ENCODE results near the gene GRK7. TPM values are rescaled to one million over a fixed set of nuclear protein-coding genes. Genes with fewer than 3 reads are reported as not detected.

Gene GRK7
- total RNA-seq, 1 experiment from 2014 or later: not detected

GRCh38 chr3:141796081-141796888 is 33.1 kb downstream of the GRK7 start:
- H3K27ac ChIP-seq (ENCODE audit: low read depth, low read length): no peak overlapping the region
- RAD21 ChIA-PET (ENCODE audit: low non-redundant PET in 1 of 2, low total read pairs in 2 of 2, uncharacterized antibody in 2 of 2, unreplicated experiment in 2 of 2): no interaction called here
- no peak overlapping the region for H3K9ac ChIP-seq (ENCODE audit: low read length)
- no peaks in the 10 kb centered on the region for H3K9me3 ChIP-seq (ENCODE audit: control insufficient read depth in 1 of 2, insufficient read depth in 1 of 2, low read depth in 1 of 2, low read length in 2 of 2)
- POLR2A ChIA-PET: no interaction called here
- H3K4me2 ChIP-seq (ENCODE audit: low read length): no peak overlapping the region
- no peaks in the 10 kb centered on the region for H4K20me1 ChIP-seq (ENCODE audit: insufficient read depth)
- H3K36me3 ChIP-seq (ENCODE audit: control insufficient read depth in 1 of 2, insufficient read depth in 2 of 2, low read length in 2 of 2): no peaks in the 10 kb centered on the region
- H3K79me2 ChIP-seq (ENCODE audit: insufficient read depth, low read length): no peaks in the 10 kb centered on the region
- DNase-seq (ENCODE audit: low read depth, low spot score): no peak
- H3K27me3 ChIP-seq (ENCODE audit: insufficient read depth, low read length): no peaks in the 10 kb centered on the region
- H2AFZ ChIP-seq (ENCODE audit: low read depth, low read length, poor library complexity, severe bottlenecking): no peak overlapping the region
- no peak overlapping the region for H3K4me3 ChIP-seq (replicated peaks in 1 of 2; ENCODE audit: low read depth in 1 of 2, low read length in 2 of 2)
- H3K4me1 ChIP-seq (ENCODE audit: control insufficient read depth in 1 of 2, insufficient read depth in 2 of 2, low read length in 2 of 2): no peaks in the 10 kb centered on the region
- ATAC-seq: no peak
- H3K9me2 ChIP-seq (ENCODE audit: insufficient read depth): no peaks in the 10 kb centered on the region
- no TSS peak for BruUV-seq (replicated peaks)
- TF ChIP-seq POLR2AphosphoS5 (IDR thresholded peaks at IDR 0.05; ENCODE audit: low read depth, low read length) (no peak), CBX3 (IDR thresholded peaks at IDR 0.05; ENCODE audit: low read depth) (no peak), POLR2A (IDR thresholded peaks at IDR 0.05; ENCODE audit: borderline replicate concordance, extremely low read depth, insufficient read depth, insufficient read length) (no peak), SRF (IDR thresholded peaks at IDR 0.05; ENCODE audit: low read depth) (no peak), JUND (IDR thresholded peaks at IDR 0.05) (no peak), CEBPB (IDR thresholded peaks at IDR 0.05; ENCODE audit: low read depth) (no peak), CTCF (IDR thresholded peaks at IDR 0.05 in 2 of 3, conservative IDR thresholded peaks at IDR 0.05 in 1 of 3; ENCODE audit: borderline replicate concordance in 1 of 3, insufficient read depth in 1 of 3, low read depth in 2 of 3, low read length in 2 of 3) (no peak), FOSL1 (IDR thresholded peaks at IDR 0.05; ENCODE audit: low read depth) (no peak), ZFX (IDR thresholded peaks at IDR 0.05) (no peak), SIN3A (IDR thresholded peaks at IDR 0.05; ENCODE audit: low read depth) (no peak), SP1 (IDR thresholded peaks at IDR 0.05; ENCODE audit: low read depth) (no peak), ELF1 (IDR thresholded peaks at IDR 0.05; ENCODE audit: borderline replicate concordance, low read depth) (no peak), EGR1 (IDR thresholded peaks at IDR 0.05; ENCODE audit: low read depth) (no peak), RAD21 (IDR thresholded peaks at IDR 0.05; ENCODE audit: low read depth) (no peak), EZH2 (IDR thresholded peaks at IDR 0.05) (no peak), TCF7L2 (IDR thresholded peaks at IDR 0.05; ENCODE audit: borderline replicate concordance, extremely low read depth, insufficient read depth, insufficient read length) (no peak)
- TF ChIP-seq, protein P1, sequence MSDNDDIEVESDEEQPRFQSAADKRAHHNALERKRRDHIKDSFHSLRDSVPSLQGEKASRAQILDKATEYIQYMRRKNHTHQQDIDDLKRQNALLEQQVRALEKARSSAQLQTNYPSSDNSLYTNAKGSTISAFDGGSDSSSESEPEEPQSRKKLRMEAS (IDR thresholded peaks at IDR 0.05): no peak
- TF ChIP-seq, protein P2, sequence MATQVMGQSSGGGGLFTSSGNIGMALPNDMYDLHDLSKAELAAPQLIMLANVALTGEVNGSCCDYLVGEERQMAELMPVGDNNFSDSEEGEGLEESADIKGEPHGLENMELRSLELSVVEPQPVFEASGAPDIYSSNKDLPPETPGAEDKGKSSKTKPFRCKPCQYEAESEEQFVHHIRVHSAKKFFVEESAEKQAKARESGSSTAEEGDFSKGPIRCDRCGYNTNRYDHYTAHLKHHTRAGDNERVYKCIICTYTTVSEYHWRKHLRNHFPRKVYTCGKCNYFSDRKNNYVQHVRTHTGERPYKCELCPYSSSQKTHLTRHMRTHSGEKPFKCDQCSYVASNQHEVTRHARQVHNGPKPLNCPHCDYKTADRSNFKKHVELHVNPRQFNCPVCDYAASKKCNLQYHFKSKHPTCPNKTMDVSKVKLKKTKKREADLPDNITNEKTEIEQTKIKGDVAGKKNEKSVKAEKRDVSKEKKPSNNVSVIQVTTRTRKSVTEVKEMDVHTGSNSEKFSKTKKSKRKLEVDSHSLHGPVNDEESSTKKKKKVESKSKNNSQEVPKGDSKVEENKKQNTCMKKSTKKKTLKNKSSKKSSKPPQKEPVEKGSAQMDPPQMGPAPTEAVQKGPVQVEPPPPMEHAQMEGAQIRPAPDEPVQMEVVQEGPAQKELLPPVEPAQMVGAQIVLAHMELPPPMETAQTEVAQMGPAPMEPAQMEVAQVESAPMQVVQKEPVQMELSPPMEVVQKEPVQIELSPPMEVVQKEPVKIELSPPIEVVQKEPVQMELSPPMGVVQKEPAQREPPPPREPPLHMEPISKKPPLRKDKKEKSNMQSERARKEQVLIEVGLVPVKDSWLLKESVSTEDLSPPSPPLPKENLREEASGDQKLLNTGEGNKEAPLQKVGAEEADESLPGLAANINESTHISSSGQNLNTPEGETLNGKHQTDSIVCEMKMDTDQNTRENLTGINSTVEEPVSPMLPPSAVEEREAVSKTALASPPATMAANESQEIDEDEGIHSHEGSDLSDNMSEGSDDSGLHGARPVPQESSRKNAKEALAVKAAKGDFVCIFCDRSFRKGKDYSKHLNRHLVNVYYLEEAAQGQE (IDR thresholded peaks at IDR 0.05; ENCODE audit: low read depth): no peak
- TF ChIP-seq, protein P3, sequence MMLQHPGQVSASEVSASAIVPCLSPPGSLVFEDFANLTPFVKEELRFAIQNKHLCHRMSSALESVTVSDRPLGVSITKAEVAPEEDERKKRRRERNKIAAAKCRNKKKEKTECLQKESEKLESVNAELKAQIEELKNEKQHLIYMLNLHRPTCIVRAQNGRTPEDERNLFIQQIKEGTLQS (IDR thresholded peaks at IDR 0.05): no peak
- TF ChIP-seq, protein P4, sequence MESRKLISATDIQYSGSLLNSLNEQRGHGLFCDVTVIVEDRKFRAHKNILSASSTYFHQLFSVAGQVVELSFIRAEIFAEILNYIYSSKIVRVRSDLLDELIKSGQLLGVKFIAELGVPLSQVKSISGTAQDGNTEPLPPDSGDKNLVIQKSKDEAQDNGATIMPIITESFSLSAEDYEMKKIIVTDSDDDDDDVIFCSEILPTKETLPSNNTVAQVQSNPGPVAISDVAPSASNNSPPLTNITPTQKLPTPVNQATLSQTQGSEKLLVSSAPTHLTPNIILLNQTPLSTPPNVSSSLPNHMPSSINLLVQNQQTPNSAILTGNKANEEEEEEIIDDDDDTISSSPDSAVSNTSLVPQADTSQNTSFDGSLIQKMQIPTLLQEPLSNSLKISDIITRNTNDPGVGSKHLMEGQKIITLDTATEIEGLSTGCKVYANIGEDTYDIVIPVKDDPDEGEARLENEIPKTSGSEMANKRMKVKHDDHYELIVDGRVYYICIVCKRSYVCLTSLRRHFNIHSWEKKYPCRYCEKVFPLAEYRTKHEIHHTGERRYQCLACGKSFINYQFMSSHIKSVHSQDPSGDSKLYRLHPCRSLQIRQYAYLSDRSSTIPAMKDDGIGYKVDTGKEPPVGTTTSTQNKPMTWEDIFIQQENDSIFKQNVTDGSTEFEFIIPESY (IDR thresholded peaks at IDR 0.05; ENCODE audit: extremely low read depth, insufficient replicate concordance, low read length): no peak
- CTCF ChIA-PET: no interaction called here
- intact Hi-C loops (cut with micrococcal nuclease): no loop called here
